Fibroblast of pulmonary artery (primary cell): ENCODE measurements around the gene GNB1.
A peak's percentile ranks its signal among the peaks of the same experiment; 100 is the strongest.

Experiments used
- DNase-seq: peaks from one replicate; pipeline ENCODE4 v3.0.0-alpha.2; 2010; ENCODE audit warnings: low read depth
- H3K4me3 ChIP-seq: replicated peaks from 2 replicates; pipeline ENCODE4 v1.5.1; 2011; ENCODE audit warnings: low read depth, mild to moderate bottlenecking, control low read depth, low read length, moderate library complexity
- CTCF ChIP-seq: IDR thresholded peaks from 2 replicates; pipeline ENCODE4 v1.5.1; 2011; ENCODE audit warnings: mild to moderate bottlenecking, control low read depth, low read length, inconsistent platforms; ENCODE audit errors: missing control alignments

Gene GNB1

GRCh38 chr1:1806890-1807289 is 84.0 kb downstream of the GNB1 start:
- H3K4me3 ChIP-seq = no peak overlapping the region
- no peak for DNase-seq
- no peak for TF ChIP-seq CTCF

GRCh38 chr1:1804301-1804700 is 86.6 kb downstream of the GNB1 start:
- no peak for DNase-seq
- no peak for TF ChIP-seq CTCF
- H3K4me3 ChIP-seq = no peak overlapping the region

DNA sequence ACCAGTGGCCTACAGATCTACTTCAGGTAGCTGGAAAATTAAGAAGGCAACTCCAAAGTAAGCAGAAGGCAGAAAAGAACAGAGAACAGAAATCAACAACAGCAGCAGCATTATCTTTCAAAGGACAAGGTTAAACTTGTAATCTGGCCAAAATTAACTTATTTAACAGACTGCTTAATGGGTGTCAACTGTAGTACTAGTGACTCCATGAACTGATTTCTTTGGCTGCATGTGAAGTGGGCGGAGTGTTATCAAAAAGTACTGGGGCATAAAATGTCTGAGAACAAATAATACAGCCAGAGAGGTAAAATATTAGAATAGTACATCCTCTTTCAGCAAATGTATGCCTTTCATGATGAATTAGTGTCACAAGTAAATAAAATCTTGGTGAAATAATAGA is 88.0 kb downstream of the GNB1 start:
- DNase-seq = no peak
- H3K4me3 ChIP-seq = no peak overlapping the region
- TF ChIP-seq CTCF = no peak

GRCh38 chr1:1799716-1800115 is 91.2 kb downstream of the GNB1 start:
- DNase-seq = no peak
- TF ChIP-seq CTCF = no peak
- no peak overlapping the region for H3K4me3 ChIP-seq

GRCh38 chr1:1797731-1798341 is 93.1 kb downstream of the GNB1 start:
- no peak for DNase-seq
- H3K4me3 ChIP-seq = no peak overlapping the region
- TF ChIP-seq CTCF = no peak

- peak; percentile 30 for TF ChIP-seq CTCF
- no peak for DNase-seq
- H3K4me3 ChIP-seq = no peak overlapping the region
These were observed 94.4 kb downstream of the GNB1 start for GRCh38 chr1:1796466-1796865.

DNA sequence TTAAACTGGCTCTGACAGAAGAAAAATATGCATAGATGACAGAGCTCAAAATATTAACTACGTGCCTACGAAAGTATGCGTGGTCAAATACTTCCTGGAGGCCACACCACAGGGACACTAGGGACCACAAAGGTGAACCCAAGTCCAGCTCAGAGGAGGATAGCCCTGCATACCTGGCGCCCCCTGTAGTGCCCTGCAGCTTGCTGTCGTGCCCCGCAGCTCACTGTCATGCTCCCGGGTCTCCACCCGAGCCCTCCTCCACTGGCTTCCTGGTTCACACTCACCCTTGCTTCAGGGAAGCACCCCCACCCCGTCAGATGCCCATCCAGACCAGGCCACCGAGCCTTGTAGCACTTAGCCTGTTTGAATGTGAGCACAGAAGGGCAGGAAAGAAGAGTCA is 95.9 kb downstream of the GNB1 start:
- TF ChIP-seq CTCF = no peak
- DNase-seq = no peak
- no peak overlapping the region for H3K4me3 ChIP-seq
